PC-3 (cell line): ENCODE data around the gene STK11. TPM values are rescaled to one million over a fixed set of nuclear protein-coding genes. Genes with fewer than 3 reads are reported as not detected.

Source experiments
- ATAC-seq: fragments of 200-7000 bp; cut with Tn5 transposase; 2 replicates; pipeline ENCODE4 v1.9.1; 2020; ENCODE audit warnings: mild to moderate bottlenecking, moderate library complexity
- BruUV-seq: library from RNA; stranded (reverse); fragments of 400-500 nt; replicated peaks from 2 replicates; lab custom pipeline; 2021; lab: Mats Ljungman, UMichigan
- CTCF ChIA-PET: fragments of 300-600 bp; sonication (Branson Sonifier 250); formaldehyde crosslinking; loops from one replicate; lab custom pipeline; 2022; ENCODE audit warnings: antibody characterized with exemption; lab: Charles Lee
- POLR2A ChIA-PET: fragments of 300-600 bp; sonication (Branson Sonifier 250); formaldehyde crosslinking; loops from one replicate; lab custom pipeline; 2022; ENCODE audit warnings: antibody characterized with exemption; ENCODE audit not compliant: unreplicated experiment; lab: Charles Lee
- DNase-seq: peaks from one replicate; pipeline ENCODE4 v3.0.0-alpha.2; 2015
- H2AFZ ChIP-seq: fragments of 300-600 bp; sonication (generic); 2 replicates; pipeline ENCODE4 v1.6.0; 2016; ENCODE audit warnings: antibody characterized with exemption, low read length
- H3F3A ChIP-seq: fragments of 300-600 bp; sonication (generic); one replicate; pipeline ENCODE4 v1.6.0; 2017; ENCODE audit warnings: antibody characterized with exemption, low read length, control low read depth, mild to moderate bottlenecking; ENCODE audit not compliant: unreplicated experiment
- H3K27ac ChIP-seq: fragments of 300-600 bp; sonication (generic); 2 replicates; pipeline ENCODE4 v1.5.1; 2016; ENCODE audit warnings: mild to moderate bottlenecking, low read length
- H3K27me3 ChIP-seq: fragments of 300-600 bp; sonication (generic); 2 replicates; pipeline ENCODE4 v1.6.1; 2016; ENCODE audit warnings: low read length, mixed read lengths
- H3K36me3 ChIP-seq: fragments of 300-600 bp; sonication (generic); 2 replicates; pipeline ENCODE4 v1.6.1; 2016; ENCODE audit warnings: low read depth, mixed run types, low read length, mixed read lengths
- H3K4me1 ChIP-seq: fragments of 300-600 bp; sonication (generic); 2 replicates; pipeline ENCODE4 v1.5.1; 2016; ENCODE audit warnings: low read length; ENCODE audit not compliant: insufficient read depth
- H3K4me2 ChIP-seq: fragments of 300-600 bp; sonication (generic); 2 replicates; pipeline ENCODE4 v1.6.0; 2016; ENCODE audit warnings: low read length
- H3K4me3 ChIP-seq: fragments of 300-600 bp; sonication (generic); 2 replicates; pipeline ENCODE4 v1.5.1; 2016; ENCODE audit warnings: mild to moderate bottlenecking, low read length, mixed read lengths
- H3K79me2 ChIP-seq: fragments of 300-600 bp; sonication (generic); 2 replicates; pipeline ENCODE4 v1.6.1; 2017; ENCODE audit warnings: low read length, mixed read lengths
- H3K9ac ChIP-seq: fragments of 300-600 bp; sonication (generic); 2 replicates; pipeline ENCODE4 v1.6.0; 2016; ENCODE audit warnings: mild to moderate bottlenecking, low read length
- H3K9me2 ChIP-seq: fragments of 300-600 bp; sonication (generic); replicated peaks from 2 replicates; pipeline ENCODE4 v1.6.1; 2016; ENCODE audit warnings: mixed run types, low read length, mixed read lengths
- H3K9me3 ChIP-seq: fragments of 300-600 bp; sonication (generic); 2 replicates; pipeline ENCODE4 v1.6.1; 2016; ENCODE audit warnings: low read length, mixed read lengths
- H4K20me1 ChIP-seq: fragments of 300-600 bp; sonication (generic); 2 replicates; pipeline ENCODE4 v1.6.1; 2016; ENCODE audit warnings: low read length, mixed read lengths
- EZH2 ChIP-seq: fragments of 300-600 bp; sonication (generic); IDR thresholded peaks from one replicate; pipeline ENCODE4 v1.6.1; 2017; ENCODE audit warnings: antibody characterized with exemption, mild to moderate bottlenecking, low read length; ENCODE audit not compliant: unreplicated experiment
- EZH2phosphoT487 ChIP-seq: fragments of 300-600 bp; sonication (generic); IDR thresholded peaks from 2 replicates; pipeline ENCODE4 v1.6.1; 2018; ENCODE audit warnings: mild to moderate bottlenecking, antibody characterized with exemption, low read length, borderline replicate concordance
- intact Hi-C: fragments of 100-400 bp; cut with micrococcal nuclease; formaldehyde crosslinking; loops from 2 replicates; pipeline ENCODE4 v1.9.0; 2023
- total RNA-seq: library from RNA; depleted of rRNA; stranded (reverse); fragments of >200 nt; gene quantifications from 2 replicates; pipeline ENCODE4 v1.2.3, GENCODE V29; 2014
- TF ChIP-seq, protein P1 (sequence below): fragments of 300-600 bp; sonication (generic); conservative IDR thresholded peaks from 2 replicates; pipeline ENCODE4 v1.5.1; 2017; ENCODE audit warnings: antibody characterized with exemption, low read depth, mild to moderate bottlenecking, low read length

The STK11 gene
- total RNA-seq, 1 experiment from 2014 or later, result 82.4 TPM

DNA sequence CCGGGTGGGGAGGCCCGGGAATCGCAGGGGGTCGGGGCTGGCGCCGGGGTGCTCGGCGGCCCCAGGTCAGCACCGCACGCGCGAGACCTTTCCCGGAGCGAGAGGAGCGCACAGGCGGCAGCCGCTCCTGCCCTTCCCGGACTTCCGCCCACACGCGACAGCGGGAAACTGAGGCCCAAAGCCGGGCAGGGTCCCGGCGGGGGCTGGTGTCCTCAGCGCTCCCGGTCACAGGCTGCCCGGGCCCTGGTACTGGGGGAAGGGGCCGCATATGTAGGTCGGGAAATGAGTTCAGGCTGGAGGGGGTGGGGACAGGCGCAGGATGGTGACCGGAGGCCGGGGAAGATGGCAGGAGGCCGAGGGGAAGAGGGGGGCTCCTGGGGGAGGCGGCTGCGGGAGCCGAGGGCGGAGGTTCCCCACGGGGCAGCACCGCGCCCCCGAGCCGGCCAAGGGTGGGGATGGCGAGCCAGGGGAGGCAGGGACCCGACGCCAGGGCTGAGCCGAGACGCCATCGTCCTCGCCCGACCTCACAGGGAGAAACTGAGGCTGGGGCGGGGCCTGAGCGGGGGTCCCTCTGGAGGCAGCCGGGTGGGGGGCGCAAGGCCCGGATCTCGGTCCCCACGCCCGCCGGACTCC is 31.6 kb downstream of the STK11 start:
- Histone ChIP-seq H3K9me3 (no peaks in the 10 kb centered on the region), H3K79me2 (peaks cover 13% of the 10 kb centered on the region), H3K36me3 (no peaks in the 10 kb centered on the region), H3K9ac (no peak overlapping the region), H3F3A (no peaks in the 10 kb centered on the region), H2AFZ (peak overlapping the region; percentile 71; the same call in 1 of the 2 replicates), H3K4me2 (peak overlapping the region; percentile 93), H3K27ac (no peak overlapping the region), H3K4me3 (peak overlapping the region; percentile 81), H4K20me1 (no peaks in the 10 kb centered on the region), H3K4me1 (peaks cover 11% of the 10 kb centered on the region; the same call in 1 of the 2 replicates), H3K9me2 (no peaks in the 10 kb centered on the region), H3K27me3 (no peaks in the 10 kb centered on the region)
- ChIA-PET CTCF (no interaction called here), POLR2A (no interaction called here)
- no peak for ATAC-seq
- no TSS peak for BruUV-seq
- TF ChIP-seq EZH2phosphoT487, result no peak
- no peak for TF ChIP-seq EZH2
- TF ChIP-seq, protein P1, sequence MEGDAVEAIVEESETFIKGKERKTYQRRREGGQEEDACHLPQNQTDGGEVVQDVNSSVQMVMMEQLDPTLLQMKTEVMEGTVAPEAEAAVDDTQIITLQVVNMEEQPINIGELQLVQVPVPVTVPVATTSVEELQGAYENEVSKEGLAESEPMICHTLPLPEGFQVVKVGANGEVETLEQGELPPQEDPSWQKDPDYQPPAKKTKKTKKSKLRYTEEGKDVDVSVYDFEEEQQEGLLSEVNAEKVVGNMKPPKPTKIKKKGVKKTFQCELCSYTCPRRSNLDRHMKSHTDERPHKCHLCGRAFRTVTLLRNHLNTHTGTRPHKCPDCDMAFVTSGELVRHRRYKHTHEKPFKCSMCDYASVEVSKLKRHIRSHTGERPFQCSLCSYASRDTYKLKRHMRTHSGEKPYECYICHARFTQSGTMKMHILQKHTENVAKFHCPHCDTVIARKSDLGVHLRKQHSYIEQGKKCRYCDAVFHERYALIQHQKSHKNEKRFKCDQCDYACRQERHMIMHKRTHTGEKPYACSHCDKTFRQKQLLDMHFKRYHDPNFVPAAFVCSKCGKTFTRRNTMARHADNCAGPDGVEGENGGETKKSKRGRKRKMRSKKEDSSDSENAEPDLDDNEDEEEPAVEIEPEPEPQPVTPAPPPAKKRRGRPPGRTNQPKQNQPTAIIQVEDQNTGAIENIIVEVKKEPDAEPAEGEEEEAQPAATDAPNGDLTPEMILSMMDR, result no peak
- no peak for DNase-seq
- intact Hi-C loops, result no loop called here

- Histone ChIP-seq H3K27ac (no peak within 1 kb of the TSS), H3K9ac (no peak within 1 kb of the TSS), H3F3A (no peaks in the 10 kb centered on the region), H3K27me3 (no peaks in the 10 kb centered on the region), H3K4me2 (peak within 1 kb of the TSS; percentile 93), H3K79me2 (peaks cover 20% of the 10 kb centered on the region), H3K9me2 (no peaks in the 10 kb centered on the region), H3K4me1 (peaks cover 6% of the 10 kb centered on the region; the same call in 1 of the 2 replicates), H3K4me3 (peak within 1 kb of the TSS; percentile 81), H3K36me3 (no peaks in the 10 kb centered on the region), H3K9me3 (no peaks in the 10 kb centered on the region), H2AFZ (peak within 1 kb of the TSS; percentile 71; the same call in 1 of the 2 replicates), H4K20me1 (no peaks in the 10 kb centered on the region)
- TF ChIP-seq, protein P1, result no peak
- TF ChIP-seq EZH2 (no peak), EZH2phosphoT487 (no peak)
- ChIA-PET POLR2A (no interaction called here), CTCF (no interaction called here)
- no TSS peak for BruUV-seq
- ATAC-seq (no peak), DNase-seq (peak; percentile 35)
- intact Hi-C loops, result no loop called here
Observed at GRCh38 chr19:1237754-1238368, 32.3 kb downstream of the STK11 start, which contains the start of gene CBARP. Gene CBARP, minus strand, starts transcription at chr19:1238005. Its CDS starts 1,905 bp downstream, at chr19:1236100.
